Left cardiac atrium (tissue), 4 donors: ENCODE measurements around the gene TFPI2. TPM values are rescaled to one million over a fixed set of nuclear protein-coding genes. Genes with fewer than 3 reads are reported as not detected.

Experiments used
- ATAC-seq, 2 donors: fragments of 200-7000 bp; cut with Tn5 transposase; one replicate each; pipeline ENCODE4 v1.9.1; 2020; ENCODE audit warnings: mild to moderate bottlenecking in 2 of 2, moderate library complexity in 2 of 2
- DNase-seq: peaks from one replicate; pipeline ENCODE4 v3.0.0-alpha.2; 2020
- intact Hi-C, 2 donors: fragments of 100-400 bp; cut with DNase I; formaldehyde crosslinking; loops; one replicate each; pipeline versions ENCODE4 v1.14.1 to v1.15.1; 2022 to 2023
- total RNA-seq, 2 donors: library from RNA; stranded (reverse); fragmentation: NEBNext Ultra II Directional; extraction: Animal tissue kit (Norgen Biotek cat#: 25700); gene quantifications; one replicate each; pipeline ENCODE4 v1.2.1, GENCODE V29; 2021
- donor health status: DM: no; HTN: yes; CAD: no.
- donor health status: DM: no; HTN: yes; CAD: no; lungs with severe emphysema.
- donor health status: DM: yes; HTN: yes; CAD: no.
- donor health status: Dilated cardiomyopathy.

Gene TFPI2
- total RNA-seq, 2 donors from 2014 or later, result 1.1 to 3.6 TPM

DNA sequence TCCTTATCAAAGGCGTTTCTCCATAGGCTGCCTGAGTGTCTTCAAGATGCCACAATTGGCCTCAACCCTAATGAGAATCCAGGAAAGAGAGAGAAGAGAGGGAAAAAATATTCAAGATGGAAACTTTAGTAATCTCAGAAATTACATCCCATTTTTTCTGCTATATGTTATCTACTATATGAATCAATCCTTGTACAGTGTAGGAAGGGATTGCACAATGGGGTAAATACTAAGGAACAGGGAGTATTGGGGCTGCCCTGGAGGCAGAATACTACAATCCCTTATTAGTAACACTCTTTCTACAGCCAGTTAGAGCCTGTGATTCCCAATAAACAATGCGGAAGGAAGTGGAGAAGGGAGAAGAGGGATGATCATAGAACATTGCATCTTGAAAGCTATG lies 27.9 kb downstream of the TFPI2 start:
- intact Hi-C loops, result no loop called here
- ATAC-seq, result no peak

DNA sequence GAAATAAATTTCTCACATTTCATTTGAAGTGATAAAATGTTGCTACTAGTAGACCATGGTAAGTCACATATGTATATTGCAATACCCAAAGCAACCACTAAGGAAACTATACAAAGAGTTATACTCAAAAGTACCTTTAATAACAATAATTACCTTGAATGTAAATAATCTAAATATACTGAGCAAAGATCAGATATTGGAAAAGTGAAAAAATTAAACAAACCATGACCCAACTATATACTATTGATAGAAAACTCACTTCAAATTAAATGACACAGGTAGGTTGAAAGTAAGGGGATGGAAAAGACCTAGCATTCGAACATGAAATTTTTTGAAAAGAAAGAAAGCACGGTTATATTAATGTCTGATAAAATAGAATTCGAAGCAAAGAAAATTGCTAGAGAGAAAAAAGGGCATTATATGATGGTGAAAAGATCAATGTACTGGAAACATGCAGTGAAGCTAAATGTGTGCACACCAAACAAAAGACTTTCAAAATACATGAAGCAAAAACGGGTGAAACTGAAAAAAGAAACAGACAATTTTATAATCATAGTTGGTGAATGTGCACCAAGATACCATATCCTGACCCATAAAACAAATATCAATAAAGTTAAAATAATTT lies 29.1 kb downstream of the TFPI2 start:
- intact Hi-C loops, result no loop called here
- ATAC-seq (no peak), DNase-seq (no peak)

More for the DNA sequence above, 27.9 kb downstream of the TFPI2 start:
- no peak for DNase-seq

GRCh38 chr7:93860261-93860660 lies 30.3 kb downstream of the TFPI2 start:
- DNase-seq, result no peak
- no peak for ATAC-seq
- intact Hi-C loops, result no loop called here

DNA sequence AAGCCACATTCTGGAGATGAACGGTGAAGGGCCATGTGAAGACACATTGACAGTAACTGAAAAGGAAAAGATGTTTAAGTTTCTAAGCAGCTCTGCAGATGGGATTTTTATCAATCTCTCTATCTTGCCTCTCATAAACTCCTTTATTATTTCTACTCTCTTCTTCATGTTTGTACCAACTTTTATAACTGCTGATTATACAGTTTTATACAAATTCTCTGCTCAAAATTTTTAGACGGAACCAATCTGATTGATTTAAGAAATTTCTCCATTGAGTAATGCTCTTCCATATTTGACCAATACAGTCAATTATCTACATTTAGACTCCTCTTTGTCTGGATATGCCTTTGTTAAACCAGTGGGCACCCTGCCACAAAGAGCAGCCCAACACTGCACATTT lies 31.7 kb downstream of the TFPI2 start:
- intact Hi-C loops, result no loop called here
- ATAC-seq, result no peak
- DNase-seq, result no peak

- intact Hi-C loops, result no loop called here
- ATAC-seq, result no peak
- DNase-seq, result no peak
Observed at GRCh38 chr7:93856323-93856722, 34.2 kb downstream of the TFPI2 start.

DNA sequence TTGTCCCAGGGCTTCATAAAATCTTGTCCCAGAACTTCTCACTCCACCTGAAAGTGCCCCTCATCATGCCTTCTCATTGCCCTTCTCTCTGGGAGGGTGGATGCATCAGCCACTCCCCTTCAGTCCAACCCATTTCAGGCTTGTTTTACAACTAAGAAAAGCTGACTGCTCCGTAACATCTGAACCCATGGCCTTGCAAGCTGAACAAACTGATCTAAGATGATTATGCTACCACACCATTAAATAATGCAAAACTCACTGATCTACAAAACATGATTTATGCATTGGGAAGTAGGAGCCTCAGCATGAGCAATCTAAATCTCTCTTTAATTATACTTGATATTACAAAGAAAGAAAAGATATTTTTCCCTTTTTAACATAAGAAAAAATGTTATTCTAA lies 34.8 kb downstream of the TFPI2 start:
- DNase-seq (no peak), ATAC-seq (no peak)
- intact Hi-C loops, result no loop called here

DNA sequence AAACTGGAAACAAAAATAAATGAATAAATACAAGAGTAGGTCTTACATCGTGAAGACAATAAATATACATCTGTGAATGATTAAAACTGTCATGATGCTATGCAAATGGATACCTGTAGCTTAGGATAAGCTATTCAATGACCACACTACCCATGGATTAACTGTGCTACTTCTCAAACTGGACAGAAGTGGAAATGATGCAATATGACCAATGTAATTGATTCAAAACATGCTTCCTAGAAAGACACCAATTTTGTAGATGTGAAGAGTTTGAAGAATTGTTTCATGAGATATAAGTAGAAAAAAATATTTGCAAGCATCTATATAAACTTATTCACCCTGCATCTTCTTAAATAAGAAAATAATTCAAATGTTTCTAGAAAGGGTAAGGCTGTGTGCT lies 36.1 kb downstream of the TFPI2 start:
- DNase-seq (no peak), ATAC-seq (no peak)
- intact Hi-C loops, result no loop called here

DNA sequence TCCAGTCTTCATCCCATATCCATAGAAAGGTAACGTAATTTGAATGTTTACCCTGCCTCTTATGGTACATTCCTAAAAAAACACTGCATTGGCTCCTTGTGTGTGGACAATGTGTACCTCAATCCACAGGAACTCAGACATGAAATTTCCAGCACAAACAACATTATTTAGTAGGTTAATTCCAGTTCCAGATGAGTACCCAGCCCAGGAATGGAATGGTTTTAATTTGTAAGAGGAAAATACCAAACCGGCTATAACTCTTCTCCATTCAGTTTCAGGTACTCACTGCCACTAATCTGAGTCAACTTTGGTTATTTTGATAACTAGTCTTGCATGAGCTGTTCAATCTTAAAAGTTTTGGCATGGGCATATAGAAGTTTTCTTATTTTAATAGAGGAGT lies 39.0 kb downstream of the TFPI2 start:
- ATAC-seq (no peak), DNase-seq (no peak)
- intact Hi-C loops, result no loop called here

DNA sequence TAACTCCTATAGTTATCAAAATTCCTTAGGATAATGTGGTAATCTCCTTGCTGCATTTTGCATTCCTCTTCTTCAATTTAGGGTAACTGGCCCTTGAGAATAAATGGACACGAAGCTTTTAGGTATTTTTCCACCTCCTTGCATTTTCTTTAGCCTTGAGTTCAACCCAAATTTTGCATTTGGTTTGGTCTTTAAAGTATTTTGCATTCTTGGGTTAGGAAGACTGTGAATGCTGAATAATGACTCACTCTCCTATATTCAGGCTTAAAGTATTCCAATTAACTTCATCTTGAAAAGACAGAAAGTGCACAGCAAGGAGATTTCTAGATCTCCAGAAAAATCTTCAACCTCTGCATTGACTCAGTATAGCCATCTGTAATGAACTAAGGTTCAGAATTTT lies 47.3 kb downstream of the TFPI2 start:
- ATAC-seq, result no peak
- intact Hi-C loops, result no loop called here
- DNase-seq, result no peak

- ATAC-seq, result no peak
- intact Hi-C loops, result no loop called here
- DNase-seq, result no peak
Observed at GRCh38 chr7:93838966-93839365, 51.6 kb downstream of the TFPI2 start.

DNA sequence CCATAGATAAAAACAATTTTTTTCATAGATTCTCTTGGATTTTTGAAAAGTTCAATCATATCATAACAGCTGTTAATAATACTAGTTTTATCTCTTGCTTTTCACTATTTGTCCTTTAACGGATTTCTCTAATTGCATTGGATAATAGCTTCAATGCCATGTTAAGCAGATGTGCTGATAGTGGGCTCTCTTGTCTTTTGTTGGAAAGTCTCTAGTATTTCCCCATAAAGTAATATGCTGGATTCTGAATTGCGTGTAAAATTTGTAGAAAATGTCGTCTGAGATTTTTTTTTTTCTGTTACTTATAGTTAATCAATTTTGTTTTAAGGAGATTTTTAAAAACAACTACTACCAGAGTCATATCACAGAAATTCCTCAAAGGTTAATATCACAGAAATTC lies 53.3 kb downstream of the TFPI2 start:
- no peak for ATAC-seq
- no peak for DNase-seq
- intact Hi-C loops, result no loop called here

- ATAC-seq, result no peak
- intact Hi-C loops, result no loop called here
- no peak for DNase-seq
Observed at GRCh38 chr7:93836116-93836515, 54.4 kb downstream of the TFPI2 start.

DNA sequence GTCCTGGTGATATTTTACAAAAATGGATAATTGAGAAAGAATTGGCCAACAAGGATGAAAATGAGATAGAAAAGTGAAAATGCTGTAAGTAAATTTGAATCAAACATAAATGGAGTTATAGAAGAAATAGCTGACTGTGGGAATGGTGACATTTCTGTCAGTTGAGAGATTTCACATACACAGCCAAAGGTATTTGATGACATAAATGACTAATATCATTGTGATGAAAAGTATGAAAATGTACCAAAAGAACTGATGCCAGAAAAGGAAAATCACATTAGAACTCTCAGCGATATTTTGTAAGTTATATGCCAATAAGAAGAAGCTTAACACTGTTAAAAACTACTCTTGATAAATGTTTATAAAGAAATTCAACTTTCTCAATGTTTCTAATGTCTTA lies 54.9 kb downstream of the TFPI2 start:
- ATAC-seq, result no peak
- no peak for DNase-seq
- intact Hi-C loops, result no loop called here

Other genes starting within 250 kb of the TFPI2 start
- not detected for gene GNGT1, start 15.8 kb upstream of the TFPI2 start, total RNA-seq
- gene GNG11, start 31.0 kb upstream of the TFPI2 start, total RNA-seq, result 10 to 100 TPM; 19.8 to 25.2 TPM
- gene BET1, start 113.6 kb upstream of the TFPI2 start, total RNA-seq, result 10 to 100 TPM; 17.0 to 17.1 TPM